ENCODE measurements around the gene ERC2. TPM values are rescaled to one million over a fixed set of nuclear protein-coding genes. Genes with fewer than 3 reads are reported as not detected.

ERC2 gene
- total RNA-seq, 1 donor, result 0.43 TPM

- no peak overlapping the region for H3K4me3 ChIP-seq (ENCODE audit: low read depth, low read length)
- no peak for DNase-seq (ENCODE audit: low read depth)
- TF ChIP-seq CTCF (IDR thresholded peaks at IDR 0.05; ENCODE audit: insufficient read depth, low read depth, low read length), result no peak
These were observed 63.4 kb downstream of the ERC2 start for GRCh38 chr3:56404884-56405283.

DNA sequence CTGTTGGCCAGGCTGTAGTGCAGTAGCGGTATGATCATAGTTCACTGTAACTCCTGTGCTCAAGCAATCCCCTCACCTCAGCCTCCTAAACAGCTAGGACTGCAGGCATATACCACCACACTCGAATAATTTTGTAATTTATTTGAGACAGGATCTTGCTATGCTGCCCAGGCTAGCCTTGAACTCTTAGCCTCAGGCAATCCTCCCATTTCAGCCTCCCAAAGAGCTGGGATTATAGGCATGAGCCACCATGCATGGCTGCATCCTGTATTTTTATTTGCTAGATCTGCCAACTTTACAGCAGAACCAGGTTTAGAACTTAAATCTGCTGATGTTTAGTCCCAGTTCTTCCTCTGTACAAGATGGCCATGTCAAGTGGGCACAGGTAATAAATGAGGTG lies 69.6 kb downstream of the ERC2 start:
- DNase-seq (ENCODE audit: low read depth), result no peak
- no peak for TF ChIP-seq CTCF (IDR thresholded peaks at IDR 0.05; ENCODE audit: insufficient read depth, low read depth, low read length)
- no peak overlapping the region for H3K4me3 ChIP-seq (ENCODE audit: low read depth, low read length)

- no peak for TF ChIP-seq CTCF (IDR thresholded peaks at IDR 0.05; ENCODE audit: insufficient read depth, low read depth, low read length)
- no peak for DNase-seq (ENCODE audit: low read depth)
- no peak overlapping the region for H3K4me3 ChIP-seq (ENCODE audit: low read depth, low read length)
These were observed 70.5 kb downstream of the ERC2 start for GRCh38 chr3:56397798-56398197.

GRCh38 chr3:56389183-56389830 lies 79.0 kb downstream of the ERC2 start:
- no peak overlapping the region for H3K4me3 ChIP-seq (ENCODE audit: low read depth, low read length)
- no peak for DNase-seq (ENCODE audit: low read depth)
- TF ChIP-seq CTCF (IDR thresholded peaks at IDR 0.05; ENCODE audit: insufficient read depth, low read depth, low read length), result no peak

GRCh38 chr3:56383092-56383491 lies 85.2 kb downstream of the ERC2 start:
- no peak for TF ChIP-seq CTCF (IDR thresholded peaks at IDR 0.05; ENCODE audit: insufficient read depth, low read depth, low read length)
- no peak overlapping the region for H3K4me3 ChIP-seq (ENCODE audit: low read depth, low read length)
- DNase-seq (ENCODE audit: low read depth), result no peak

DNA sequence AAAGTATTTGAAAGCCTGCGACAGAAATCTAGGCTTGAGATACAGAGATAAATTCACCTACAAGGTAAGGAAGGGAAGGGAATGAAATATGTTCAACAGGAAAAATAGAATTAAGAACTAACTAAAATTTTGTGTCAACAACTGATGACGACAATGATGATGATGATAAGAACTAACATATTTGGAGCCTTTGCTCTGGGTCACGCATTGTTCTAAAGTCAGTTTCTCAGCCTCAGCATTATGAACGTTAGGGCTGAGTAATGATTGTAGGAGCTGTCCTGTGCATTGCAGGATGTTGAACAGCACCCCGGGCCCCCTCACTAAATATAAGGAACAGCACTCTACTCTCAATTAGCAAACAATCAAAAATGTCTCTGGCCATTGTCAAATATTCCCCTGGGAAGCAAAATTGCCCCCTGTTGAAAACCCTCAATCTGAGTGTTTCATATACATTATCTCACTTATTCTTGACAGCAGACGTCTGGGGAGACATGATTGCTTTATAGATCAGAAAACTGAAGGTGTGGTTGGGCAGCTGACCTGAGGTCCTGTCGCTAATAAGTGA lies 88.5 kb downstream of the ERC2 start:
- no peak overlapping the region for H3K4me3 ChIP-seq (ENCODE audit: low read depth, low read length)
- no peak for TF ChIP-seq CTCF (IDR thresholded peaks at IDR 0.05; ENCODE audit: insufficient read depth, low read depth, low read length)
- DNase-seq (ENCODE audit: low read depth), result no peak

DNA sequence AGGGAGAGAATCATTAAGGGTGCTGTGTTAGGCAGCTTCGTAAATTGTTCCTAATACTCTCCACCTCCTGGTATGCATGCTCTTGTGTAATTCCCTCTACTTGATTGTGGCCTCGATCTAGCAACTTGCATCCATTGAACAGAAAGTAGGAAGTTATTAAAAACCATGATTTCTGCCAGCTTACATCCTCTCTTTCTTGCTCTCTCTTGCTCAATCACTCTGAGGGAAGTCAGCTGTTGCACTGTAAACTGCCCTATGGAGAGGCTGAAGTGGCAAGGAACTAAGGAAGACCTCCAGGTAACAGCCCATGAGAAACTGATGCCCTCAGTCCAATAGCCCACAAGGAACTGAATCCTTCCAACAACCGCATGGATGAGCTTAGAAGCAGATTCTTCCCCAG lies 92.6 kb downstream of the ERC2 start:
- no peak for DNase-seq (ENCODE audit: low read depth)
- TF ChIP-seq CTCF (IDR thresholded peaks at IDR 0.05; ENCODE audit: insufficient read depth, low read depth, low read length), result no peak
- no peak overlapping the region for H3K4me3 ChIP-seq (ENCODE audit: low read depth, low read length)

Data from fibroblast of villous mesenchyme (primary cell).